Loucy (cell line): ENCODE data around the gene SLC25A42.

Experiments used
- H2AFZ ChIP-seq: fragments of 200-600 bp; sonication (generic); 2 replicates; pipeline ENCODE4 v1.6.0; 2016; ENCODE audit warnings: antibody characterized with exemption, mild to moderate bottlenecking, low read length, moderate library complexity
- H3F3A ChIP-seq: fragments of 200-600 bp; 2 replicates; pipeline ENCODE4 v1.6.0; 2016; ENCODE audit warnings: antibody characterized with exemption, low read depth, mild to moderate bottlenecking
- H3K27me3 ChIP-seq: fragments of 200-600 bp; sonication (generic); 2 replicates; pipeline ENCODE4 v1.6.1; 2014; ENCODE audit warnings: low read length, mild to moderate bottlenecking; ENCODE audit not compliant: insufficient read depth, poor library complexity, severe bottlenecking
- H3K36me3 ChIP-seq: fragments of 200-600 bp; sonication (generic); 2 replicates; pipeline ENCODE4 v1.6.1; 2016; ENCODE audit warnings: low read length; ENCODE audit not compliant: insufficient read depth
- H3K4me1 ChIP-seq: fragments of 200-600 bp; sonication (generic); 2 replicates; pipeline ENCODE4 v1.5.1; 2014; ENCODE audit warnings: low read length, mild to moderate bottlenecking; ENCODE audit not compliant: insufficient read depth, poor library complexity, severe bottlenecking
- H3K4me2 ChIP-seq: fragments of 200-600 bp; sonication (generic); 2 replicates; pipeline ENCODE4 v1.6.0; 2014; ENCODE audit warnings: antibody characterized with exemption, low read length, low read depth, mild to moderate bottlenecking; ENCODE audit not compliant: poor library complexity, severe bottlenecking
- H3K4me3 ChIP-seq: fragments of 200-600 bp; sonication (generic); 2 replicates; pipeline ENCODE4 v1.5.1; 2014; ENCODE audit warnings: low read length, mild to moderate bottlenecking, mixed read lengths; ENCODE audit not compliant: poor library complexity, severe bottlenecking
- H3K79me2 ChIP-seq: fragments of 200-600 bp; sonication (generic); 2 replicates; pipeline ENCODE4 v1.6.1; 2014; ENCODE audit warnings: low read length; ENCODE audit not compliant: insufficient read depth
- H3K9ac ChIP-seq: fragments of 200-600 bp; sonication (generic); 2 replicates; pipeline ENCODE4 v1.6.0; 2014; ENCODE audit warnings: mild to moderate bottlenecking, low read depth, low read length, moderate library complexity; ENCODE audit not compliant: poor library complexity, severe bottlenecking
- H3K9me2 ChIP-seq: fragments of 200-600 bp; sonication (generic); replicated peaks from 2 replicates; pipeline ENCODE4 v1.6.1; 2016; ENCODE audit warnings: low read depth, low read length, mixed read lengths
- H3K9me3 ChIP-seq: fragments of 200-600 bp; sonication (generic); 2 replicates; pipeline ENCODE4 v1.6.1; 2014; ENCODE audit warnings: mild to moderate bottlenecking, antibody characterized with exemption, low read length, low read depth; ENCODE audit not compliant: insufficient read depth
- H4K20me1 ChIP-seq: fragments of 200-600 bp; sonication (generic); 2 replicates; pipeline ENCODE4 v1.6.0; 2014; ENCODE audit warnings: antibody characterized with exemption, low read length, mild to moderate bottlenecking; ENCODE audit not compliant: insufficient read depth, poor library complexity, severe bottlenecking
- CTCF ChIP-seq: fragments of 200-600 bp; sonication (generic); conservative IDR thresholded peaks from 2 replicates; pipeline ENCODE4 v1.5.1; 2014; ENCODE audit warnings: mild to moderate bottlenecking, antibody characterized with exemption, low read length
- EZH2phosphoT487 ChIP-seq: fragments of 200-600 bp; IDR thresholded peaks from 2 replicates; pipeline ENCODE4 v1.6.1; 2018; ENCODE audit warnings: antibody characterized with exemption, mild to moderate bottlenecking, moderate library complexity, borderline replicate concordance

The SLC25A42 gene

GRCh38 chr19:19043481-19043880 lies 20.3 kb upstream of the SLC25A42 start:
- Histone ChIP-seq H4K20me1 (no peaks in the 10 kb centered on the region), H3K4me2 (no peak overlapping the region), H3K36me3 (peaks cover 18% of the 10 kb centered on the region; the same call in 1 of the 2 replicates), H3K79me2 (peaks cover 11% of the 10 kb centered on the region; the same call in 1 of the 2 replicates), H3K9ac (no peak overlapping the region), H3K9me3 (no peaks in the 10 kb centered on the region), H3K4me1 (no peaks in the 10 kb centered on the region), H3F3A (no peaks in the 10 kb centered on the region), H2AFZ (no peak overlapping the region), H3K27me3 (no peaks in the 10 kb centered on the region), H3K9me2 (no peaks in the 10 kb centered on the region), H3K4me3 (no peak overlapping the region)
- no peak for TF ChIP-seq EZH2phosphoT487
- TF ChIP-seq CTCF = no peak

- Histone ChIP-seq H4K20me1 (no peaks in the 10 kb centered on the region), H3K79me2 (peaks cover 11% of the 10 kb centered on the region; the same call in 1 of the 2 replicates), H3K9ac (no peak overlapping the region), H3K36me3 (peaks cover 18% of the 10 kb centered on the region; the same call in 1 of the 2 replicates), H3K4me2 (no peak overlapping the region), H2AFZ (no peak overlapping the region), H3K4me3 (no peak overlapping the region), H3K27me3 (no peaks in the 10 kb centered on the region), H3K9me3 (no peaks in the 10 kb centered on the region), H3K4me1 (no peaks in the 10 kb centered on the region), H3K9me2 (no peaks in the 10 kb centered on the region), H3F3A (no peaks in the 10 kb centered on the region)
- no peak for TF ChIP-seq EZH2phosphoT487
- TF ChIP-seq CTCF = no peak
Measured at GRCh38 chr19:19043881-19044280, 19.9 kb upstream of the SLC25A42 start.

GRCh38 chr19:19049406-19049805 lies 14.4 kb upstream of the SLC25A42 start:
- Histone ChIP-seq H3K4me3 (no peak overlapping the region), H3K36me3 (peaks cover 23% of the 10 kb centered on the region; the same call in 1 of the 2 replicates), H3K4me2 (no peak overlapping the region), H4K20me1 (no peaks in the 10 kb centered on the region), H2AFZ (no peak overlapping the region), H3K79me2 (no peaks in the 10 kb centered on the region), H3K4me1 (no peaks in the 10 kb centered on the region), H3K27me3 (no peaks in the 10 kb centered on the region), H3F3A (no peaks in the 10 kb centered on the region), H3K9me3 (no peaks in the 10 kb centered on the region), H3K9me2 (no peaks in the 10 kb centered on the region), H3K9ac (no peak overlapping the region)
- TF ChIP-seq EZH2phosphoT487 = no peak
- no peak for TF ChIP-seq CTCF
